HS-5 (cell line): Measurements from ENCODE around the gene SPRR2G.
"Not testable (repeated sequence)": the region's sequence is repeated elsewhere in the genome, so short reads cannot be mapped to it uniquely, and the experiment has no call there.

ENCODE experiments used
- DNase-seq: peaks from one replicate; pipeline ENCODE4 v3.0.0-alpha.2; 2012; ENCODE audit warnings: low read depth

Gene SPRR2G

DNA sequence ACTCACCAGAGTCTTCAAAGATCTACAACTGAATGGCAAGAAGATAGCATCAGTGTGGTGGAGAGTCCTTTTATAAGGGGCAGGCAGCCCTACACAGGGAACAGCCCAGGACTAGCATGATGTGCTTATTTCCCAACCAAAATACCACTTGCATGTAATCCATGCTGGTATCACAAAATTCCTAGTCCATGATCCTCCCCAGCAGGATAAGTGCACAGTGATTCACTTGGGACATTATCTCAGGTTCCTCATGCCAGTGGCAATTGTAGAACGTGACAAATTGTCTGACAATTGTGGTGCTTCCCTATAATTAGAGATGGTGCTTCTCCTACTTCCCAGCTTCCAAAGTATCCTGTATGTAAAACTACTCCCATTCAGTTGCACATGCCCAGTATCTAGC is at the start of gene SPRR2G:
SPRR2G (minus strand) TSS at position 45 of the 400 bp plus-strand sequence. CDS start 780 bp downstream, outside the sequence.
- no peak for DNase-seq

DNA sequence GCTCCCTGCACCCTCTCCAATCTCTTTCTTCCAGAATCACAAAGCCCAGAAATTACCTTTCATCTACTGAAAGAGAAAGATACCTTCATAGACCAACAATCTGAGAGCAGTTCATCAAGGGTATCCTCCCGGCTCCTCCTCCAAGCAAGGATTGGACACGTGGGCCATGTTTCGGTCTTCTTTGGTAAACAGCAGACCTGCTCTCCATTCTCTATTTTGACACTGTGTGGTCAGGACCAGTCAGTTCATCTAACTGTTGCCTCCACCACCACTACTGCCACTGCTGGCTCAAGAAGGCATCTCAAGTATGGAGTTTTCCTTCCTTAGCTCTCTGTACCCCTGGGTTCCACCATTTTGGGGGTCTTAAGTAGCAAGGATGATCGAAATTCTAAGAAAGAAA is 44.5 kb upstream of the SPRR2G start:
- DNase-seq = no peak

GRCh38 chr1:153194331-153195050 is 43.8 kb upstream of the SPRR2G start:
- no peak for DNase-seq

DNA sequence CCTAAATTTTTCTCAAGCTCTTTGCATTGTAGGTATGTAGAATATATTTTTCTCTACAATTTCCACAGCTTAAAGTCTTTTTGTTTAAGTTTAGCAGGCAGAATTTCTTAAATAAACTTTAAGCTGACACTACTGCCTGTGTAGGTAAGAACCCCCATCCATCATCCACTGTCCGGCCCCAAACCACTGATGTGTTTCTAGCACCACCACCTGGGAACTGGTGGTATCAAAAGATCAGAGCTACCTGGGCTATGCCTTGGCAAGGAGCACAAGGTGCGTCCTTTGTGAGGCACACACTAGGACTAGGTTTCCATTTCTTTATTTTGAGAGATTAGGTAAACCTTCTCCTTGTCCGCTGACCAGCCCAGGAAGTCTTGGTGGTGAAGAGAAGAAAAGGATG is 42.0 kb upstream of the SPRR2G start:
- no peak for DNase-seq

DNA sequence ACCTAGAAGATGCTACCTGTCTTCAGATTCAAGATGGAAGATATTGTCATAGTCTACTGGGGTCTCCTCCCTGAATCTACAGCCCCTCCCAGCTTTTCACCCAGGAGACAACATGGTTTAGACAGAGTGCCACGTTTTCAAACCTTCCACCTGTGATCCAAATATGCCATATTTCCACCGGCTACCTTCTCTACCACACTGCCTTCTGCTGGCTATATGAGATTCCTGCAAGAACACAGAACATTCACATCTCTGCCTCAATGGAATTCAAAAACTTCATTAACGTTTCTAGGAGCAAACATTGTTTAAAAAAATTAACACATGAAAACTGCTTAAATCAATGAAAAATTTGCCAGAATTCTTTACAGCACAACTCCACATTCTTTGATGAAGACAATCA is 39.7 kb upstream of the SPRR2G start:
- DNase-seq = no peak

GRCh38 chr1:153188301-153188700 is 37.6 kb upstream of the SPRR2G start:
- not testable (repeated sequence) for DNase-seq

GRCh38 chr1:153180556-153180955 is 29.9 kb upstream of the SPRR2G start:
- no peak for DNase-seq

DNA sequence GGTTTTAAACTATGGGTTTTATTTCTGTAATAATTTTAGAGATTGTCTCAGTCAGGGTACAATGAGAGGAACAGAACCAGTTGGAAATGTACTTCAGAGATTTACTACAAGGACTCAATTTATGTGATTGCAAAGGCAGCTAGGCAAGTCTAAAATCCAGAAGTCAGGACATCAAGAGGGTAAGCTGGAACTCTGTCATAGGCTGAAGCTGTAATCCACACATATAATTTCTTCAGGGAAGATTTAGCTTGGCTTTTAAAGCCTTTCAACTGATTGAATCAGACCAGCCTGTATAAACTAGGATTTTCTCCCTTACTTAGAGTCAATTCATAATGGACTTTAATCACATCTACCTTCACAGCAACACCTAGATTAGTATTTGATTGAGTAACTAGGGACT is 28.2 kb upstream of the SPRR2G start:
- no peak for DNase-seq

DNA sequence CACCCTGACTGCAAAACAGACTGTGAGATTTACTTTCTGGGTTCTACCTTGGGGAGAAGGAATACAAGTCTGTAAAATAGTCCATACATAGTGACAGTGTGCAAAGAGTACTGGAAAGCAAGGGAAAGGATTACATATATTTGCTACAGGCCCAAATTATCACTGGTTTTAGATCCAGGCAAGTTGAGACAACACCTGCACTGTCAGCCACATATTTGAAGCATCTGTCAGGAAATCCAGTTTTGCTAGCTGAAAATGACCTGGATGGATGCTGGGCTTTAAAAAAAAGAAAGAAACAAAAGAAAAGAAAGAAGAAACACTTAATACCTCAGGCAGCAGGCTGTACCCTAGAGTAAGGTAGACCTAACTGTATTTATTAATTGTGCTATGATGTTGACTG is 23.9 kb upstream of the SPRR2G start:
- DNase-seq = no peak

DNA sequence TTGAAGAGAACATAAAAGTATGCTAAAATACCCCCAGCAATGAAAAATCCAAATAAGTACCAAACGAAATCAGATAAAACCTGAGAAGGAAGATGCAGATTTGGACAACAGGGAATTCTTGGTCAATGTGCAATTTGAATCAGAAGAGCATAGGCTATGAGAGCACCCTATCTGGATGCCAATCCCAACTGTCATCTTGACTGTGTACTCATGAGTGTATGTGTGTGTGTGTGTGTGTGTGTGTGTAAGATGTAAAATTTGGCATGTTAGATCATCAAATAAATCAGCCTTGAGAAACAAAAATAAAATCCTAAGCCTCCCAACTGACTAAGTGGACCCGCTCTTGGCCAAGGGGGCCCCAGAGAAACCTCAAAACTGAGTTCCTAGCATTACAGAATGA is 18.0 kb upstream of the SPRR2G start:
- DNase-seq = no peak

- no peak for DNase-seq
Measured at GRCh38 chr1:153155541-153155940, 4.9 kb upstream of the SPRR2G start.

DNA sequence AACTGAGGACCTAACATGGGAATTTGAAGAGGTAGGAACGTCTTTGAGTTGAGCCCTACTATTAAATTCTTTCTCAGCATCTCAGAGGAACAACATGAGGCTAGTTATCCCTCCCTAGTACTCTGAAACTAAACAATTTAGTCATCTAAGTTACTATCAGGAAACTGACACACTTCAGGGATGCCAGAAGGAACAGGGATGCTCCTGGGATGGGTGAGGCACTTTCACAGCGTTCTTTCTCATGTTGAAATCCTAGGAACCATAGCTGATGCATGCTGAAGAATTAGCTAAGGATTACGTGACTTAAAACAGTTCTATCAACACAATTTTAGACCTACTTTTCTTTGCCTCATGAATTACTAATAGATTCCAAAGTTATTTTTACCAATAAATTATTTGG is 1.8 kb upstream of the SPRR2G start:
- no peak for DNase-seq

- no peak for DNase-seq
Measured at GRCh38 chr1:153141377-153141776, 9.3 kb downstream of the SPRR2G start.

DNA sequence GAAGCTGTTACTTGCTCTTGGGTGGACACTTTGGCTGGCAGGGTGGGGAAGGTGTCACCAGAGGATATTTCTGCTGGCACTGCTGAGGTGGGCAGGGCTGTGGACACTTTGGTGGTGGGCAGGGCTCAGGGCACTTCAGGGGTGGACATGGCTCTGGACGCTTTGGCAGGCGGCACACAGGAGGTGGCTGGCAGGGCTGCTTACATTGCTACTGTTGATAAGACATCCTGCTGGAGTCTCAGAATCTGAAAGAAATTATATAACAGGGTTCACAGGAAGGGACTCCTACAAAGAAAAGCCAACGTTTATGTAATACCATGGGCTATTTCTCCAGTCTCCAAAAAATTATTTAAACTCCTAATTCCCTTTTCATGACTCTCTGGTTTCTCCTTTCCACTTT is 10.2 kb downstream of the SPRR2G start:
- DNase-seq = no peak

DNA sequence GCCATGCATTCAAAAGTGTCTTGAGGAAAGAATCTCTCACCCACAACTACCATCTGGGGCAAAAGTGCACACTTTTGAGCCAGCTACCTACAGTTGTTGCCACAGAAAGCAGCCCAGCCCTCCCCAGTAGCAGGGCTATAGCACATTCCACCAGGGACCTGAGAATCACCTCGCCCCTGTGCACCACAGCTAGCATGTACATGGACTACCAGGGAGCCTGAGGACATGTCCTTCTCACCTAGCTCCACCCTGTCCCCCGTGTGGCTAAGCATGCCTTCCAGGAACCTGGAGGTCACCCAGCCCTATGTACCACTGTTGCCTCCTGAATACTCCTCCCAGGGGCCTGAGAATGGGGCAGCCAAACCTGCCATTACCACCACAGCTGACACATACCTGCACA is 16.9 kb downstream of the SPRR2G start:
- DNase-seq = no peak

GRCh38 chr1:153133267-153133666 is 17.4 kb downstream of the SPRR2G start:
- DNase-seq = no peak

DNA sequence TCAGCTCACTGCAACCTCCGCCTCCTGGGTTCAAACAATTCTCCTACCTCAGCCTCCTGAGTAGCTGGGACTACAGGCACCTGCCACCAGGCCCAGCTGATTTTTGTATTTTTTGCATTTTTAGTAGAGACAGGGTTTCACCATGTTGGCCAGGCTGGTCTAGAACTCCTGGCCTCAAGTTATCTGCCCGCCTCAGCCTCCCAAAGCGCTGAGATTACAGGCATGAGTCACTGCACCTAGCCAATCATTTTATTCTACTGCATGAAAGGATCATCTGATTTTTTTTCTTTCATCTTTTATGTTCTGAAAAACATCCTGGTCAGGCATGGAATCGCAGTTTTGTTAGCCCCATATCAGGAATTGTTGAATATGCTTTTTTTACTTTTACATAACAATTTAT is 22.0 kb downstream of the SPRR2G start:
- DNase-seq = not testable (repeated sequence)

DNA sequence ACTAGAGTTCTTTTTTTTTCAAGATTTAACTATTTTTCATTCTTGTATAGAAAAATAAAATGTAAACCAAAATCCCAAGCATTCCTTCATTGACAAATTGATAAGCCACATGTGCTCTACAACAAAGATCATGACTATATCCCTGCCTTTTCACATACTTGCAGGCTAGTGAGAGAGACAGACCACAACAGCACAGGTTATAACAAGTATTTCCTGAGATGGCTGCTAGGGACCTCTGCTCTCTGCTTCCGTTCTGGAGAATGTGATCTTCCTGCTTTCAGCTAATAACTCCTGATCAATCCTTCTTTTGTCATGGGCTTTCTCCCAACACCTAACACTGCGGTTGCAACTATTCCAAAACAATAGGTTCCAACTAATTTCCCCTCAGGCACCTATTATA is 23.4 kb downstream of the SPRR2G start:
- no peak for DNase-seq

DNA sequence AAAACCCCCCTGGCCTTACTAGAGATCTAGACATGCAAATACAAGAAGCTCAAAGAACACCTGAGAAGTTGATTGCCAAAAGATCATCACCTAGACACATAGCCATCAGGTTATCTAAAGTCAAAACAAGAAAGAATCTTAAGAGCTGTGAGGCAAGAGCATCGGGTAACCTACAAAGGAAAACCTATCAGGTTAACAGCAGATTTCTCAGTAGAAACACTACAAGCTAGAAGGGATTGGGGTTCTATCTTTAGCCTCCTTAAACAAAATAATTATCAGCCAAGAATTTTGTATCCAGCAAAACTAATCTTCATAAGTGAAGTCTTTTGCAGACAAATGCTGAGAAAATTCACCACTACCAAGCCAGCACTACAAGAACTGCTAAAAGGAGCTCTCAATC is 25.2 kb downstream of the SPRR2G start:
- DNase-seq = no peak

DNA sequence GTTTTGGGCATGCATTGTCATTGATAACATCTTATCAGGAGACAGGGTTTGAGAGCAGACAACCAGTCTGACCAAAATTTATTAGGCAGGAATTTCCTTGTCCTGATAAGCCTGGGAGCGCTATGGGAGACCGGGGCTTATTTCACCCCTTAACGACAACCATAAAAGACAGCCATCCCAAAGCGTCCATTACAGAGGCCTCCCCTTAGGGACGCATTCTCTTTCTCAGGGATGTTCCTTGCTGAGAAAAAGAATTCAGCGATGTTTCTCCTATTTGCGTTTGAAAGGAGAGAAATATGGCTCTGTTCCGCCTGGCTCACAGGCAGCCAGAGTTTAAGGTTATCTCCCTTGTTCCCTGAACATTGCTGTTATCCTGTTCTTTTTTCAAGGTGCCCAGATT is 26.9 kb downstream of the SPRR2G start:
- DNase-seq = not testable (repeated sequence)

- DNase-seq = no peak
Measured at GRCh38 chr1:153122831-153123421, 27.8 kb downstream of the SPRR2G start.

GRCh38 chr1:153120945-153121344 is 29.7 kb downstream of the SPRR2G start:
- DNase-seq = no peak

- DNase-seq = no peak
Measured at GRCh38 chr1:153119491-153119971, 31.2 kb downstream of the SPRR2G start.

GRCh38 chr1:153115264-153115663 is 35.4 kb downstream of the SPRR2G start:
- not testable (repeated sequence) for DNase-seq
